Right hindlimb (tissue), 1 donor: ENCODE measurements around the gene KDM3B.
"Not testable (repeated sequence)": the region's sequence is repeated elsewhere in the genome, so short reads cannot be mapped to it uniquely, and the experiment has no call there.

Source experiments
- DNase-seq: peaks from one replicate; pipeline ENCODE4 v3.0.0-alpha.2; 2018

Gene KDM3B, protein sequence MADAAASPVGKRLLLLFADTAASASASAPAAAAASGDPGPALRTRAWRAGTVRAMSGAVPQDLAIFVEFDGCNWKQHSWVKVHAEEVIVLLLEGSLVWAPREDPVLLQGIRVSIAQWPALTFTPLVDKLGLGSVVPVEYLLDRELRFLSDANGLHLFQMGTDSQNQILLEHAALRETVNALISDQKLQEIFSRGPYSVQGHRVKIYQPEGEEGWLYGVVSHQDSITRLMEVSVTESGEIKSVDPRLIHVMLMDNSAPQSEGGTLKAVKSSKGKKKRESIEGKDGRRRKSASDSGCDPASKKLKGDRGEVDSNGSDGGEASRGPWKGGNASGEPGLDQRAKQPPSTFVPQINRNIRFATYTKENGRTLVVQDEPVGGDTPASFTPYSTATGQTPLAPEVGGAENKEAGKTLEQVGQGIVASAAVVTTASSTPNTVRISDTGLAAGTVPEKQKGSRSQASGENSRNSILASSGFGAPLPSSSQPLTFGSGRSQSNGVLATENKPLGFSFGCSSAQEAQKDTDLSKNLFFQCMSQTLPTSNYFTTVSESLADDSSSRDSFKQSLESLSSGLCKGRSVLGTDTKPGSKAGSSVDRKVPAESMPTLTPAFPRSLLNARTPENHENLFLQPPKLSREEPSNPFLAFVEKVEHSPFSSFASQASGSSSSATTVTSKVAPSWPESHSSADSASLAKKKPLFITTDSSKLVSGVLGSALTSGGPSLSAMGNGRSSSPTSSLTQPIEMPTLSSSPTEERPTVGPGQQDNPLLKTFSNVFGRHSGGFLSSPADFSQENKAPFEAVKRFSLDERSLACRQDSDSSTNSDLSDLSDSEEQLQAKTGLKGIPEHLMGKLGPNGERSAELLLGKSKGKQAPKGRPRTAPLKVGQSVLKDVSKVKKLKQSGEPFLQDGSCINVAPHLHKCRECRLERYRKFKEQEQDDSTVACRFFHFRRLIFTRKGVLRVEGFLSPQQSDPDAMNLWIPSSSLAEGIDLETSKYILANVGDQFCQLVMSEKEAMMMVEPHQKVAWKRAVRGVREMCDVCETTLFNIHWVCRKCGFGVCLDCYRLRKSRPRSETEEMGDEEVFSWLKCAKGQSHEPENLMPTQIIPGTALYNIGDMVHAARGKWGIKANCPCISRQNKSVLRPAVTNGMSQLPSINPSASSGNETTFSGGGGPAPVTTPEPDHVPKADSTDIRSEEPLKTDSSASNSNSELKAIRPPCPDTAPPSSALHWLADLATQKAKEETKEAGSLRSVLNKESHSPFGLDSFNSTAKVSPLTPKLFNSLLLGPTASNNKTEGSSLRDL (N-terminal part only)

DNA sequence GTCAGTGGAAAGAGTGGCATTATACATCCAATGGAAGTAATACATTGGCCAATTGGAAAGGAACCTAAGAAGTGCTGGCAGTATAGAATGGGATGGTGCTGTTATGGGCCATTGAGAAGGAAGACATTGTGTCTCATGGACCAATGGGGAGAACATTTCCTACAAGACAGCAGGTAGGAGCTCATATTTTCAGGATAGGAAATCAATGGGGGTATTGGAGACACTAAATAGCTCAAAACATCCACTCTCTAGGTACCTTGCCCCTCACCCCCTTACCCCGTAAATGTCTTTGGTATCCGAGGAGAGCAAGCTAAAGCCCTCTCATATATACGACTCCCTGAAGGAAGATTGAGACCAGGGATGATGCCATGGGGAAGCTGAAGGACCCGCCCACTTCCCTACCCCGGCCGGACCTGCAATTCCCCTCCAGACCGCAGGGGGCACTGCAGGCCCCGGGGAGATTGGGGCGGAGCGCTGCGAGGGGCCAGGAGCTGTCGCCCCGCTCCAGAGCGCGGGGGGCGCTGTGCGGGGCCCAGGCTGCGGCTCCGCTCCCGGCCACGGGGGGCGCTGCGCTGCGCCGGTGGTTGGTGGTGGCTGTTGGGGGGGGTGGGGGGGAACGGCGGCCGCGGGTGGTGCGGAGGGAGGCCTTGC lies at the start of gene KDM3B:
Gene KDM3B, plus strand, starts transcription at position 615 of the 651 bp plus-strand sequence. CDS start 111 bp downstream, outside the sequence.
- peak; percentile 92 for DNase-seq

DNA sequence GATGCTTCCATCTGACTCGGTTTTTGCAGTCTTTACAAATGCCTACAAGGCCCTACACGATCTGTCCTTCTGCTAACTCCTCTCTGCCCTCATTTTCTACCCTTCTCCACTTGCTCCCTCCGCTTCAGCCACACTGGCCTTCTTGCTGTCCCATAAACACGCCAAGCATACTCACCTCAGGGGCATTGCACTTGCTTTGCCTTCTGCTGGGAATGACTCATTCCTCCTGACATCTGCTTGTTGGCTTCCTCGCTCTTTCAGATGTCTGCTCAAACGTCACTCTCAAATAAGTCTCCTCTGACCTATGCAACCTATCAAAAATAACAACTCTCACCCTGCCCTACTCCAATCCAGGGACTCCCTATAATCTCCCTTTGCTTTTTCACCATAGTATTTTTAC lies 49.1 kb upstream of the KDM3B start:
- no peak for DNase-seq

DNA sequence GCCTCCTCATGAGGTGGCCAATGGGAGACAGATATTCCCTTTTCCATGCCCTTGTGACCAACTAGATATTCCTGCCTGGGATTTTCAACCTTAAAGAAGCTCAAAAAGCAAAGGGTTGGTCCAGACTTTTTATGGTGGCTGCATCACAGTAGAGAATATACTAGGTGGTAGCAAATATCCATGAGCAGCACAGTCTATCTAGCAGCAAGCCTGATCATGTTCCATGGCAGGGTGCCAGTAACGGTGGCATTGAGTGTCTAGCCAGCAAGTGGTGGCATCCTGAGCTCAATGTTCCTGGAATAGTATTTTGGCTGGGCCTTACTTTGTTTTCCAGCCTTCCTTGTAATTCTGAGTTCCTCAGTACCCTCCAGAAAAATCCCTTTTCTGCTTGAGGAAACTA lies 46.7 kb upstream of the KDM3B start:
- DNase-seq = no peak

DNA sequence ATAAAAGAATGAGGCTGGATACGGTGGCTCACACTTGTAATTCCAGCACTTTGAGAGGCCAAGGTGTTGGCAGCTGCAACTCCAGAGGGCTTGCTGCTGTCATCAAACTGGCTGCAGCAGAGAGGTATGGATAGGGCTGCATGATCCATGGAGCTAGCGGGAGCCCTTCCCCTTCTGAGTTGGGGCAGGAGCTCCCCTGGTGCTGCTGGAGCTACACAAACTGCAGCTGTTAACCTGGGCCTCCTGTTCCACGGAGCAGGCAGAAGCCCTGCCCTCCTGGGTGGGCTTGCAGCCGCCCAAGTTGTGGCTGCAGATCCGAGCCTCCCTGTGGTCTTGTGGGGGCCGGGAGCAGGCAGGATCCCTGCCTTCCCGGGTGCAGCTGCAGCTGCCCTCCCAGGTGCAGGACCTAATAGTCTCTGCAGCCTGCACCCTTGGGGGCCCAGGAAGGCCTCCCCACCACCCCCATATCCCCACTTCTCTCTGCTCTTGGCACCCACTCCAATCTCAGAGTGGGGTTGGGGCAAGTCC lies 36.7 kb upstream of the KDM3B start:
- DNase-seq = no peak

DNA sequence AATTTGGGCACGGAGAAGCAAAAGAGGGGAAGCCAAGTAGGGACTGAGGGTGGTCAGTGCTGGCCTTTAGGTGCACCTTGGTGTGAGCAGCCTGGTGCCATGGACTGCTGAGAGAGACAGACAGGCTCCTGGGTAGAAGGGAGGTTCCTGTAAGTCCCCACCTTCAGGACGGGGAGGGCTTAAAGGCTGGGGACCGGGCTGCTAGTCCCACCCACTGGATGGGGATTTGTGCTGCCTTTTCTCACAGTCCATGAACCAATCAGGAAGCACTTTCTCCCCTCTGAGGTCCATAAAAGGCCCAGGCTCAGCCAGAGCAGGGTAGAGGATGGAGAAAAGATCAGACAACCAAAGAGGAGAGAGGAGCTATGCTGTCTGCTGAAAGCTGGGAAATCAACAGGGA lies 36.1 kb upstream of the KDM3B start:
- no peak for DNase-seq

DNA sequence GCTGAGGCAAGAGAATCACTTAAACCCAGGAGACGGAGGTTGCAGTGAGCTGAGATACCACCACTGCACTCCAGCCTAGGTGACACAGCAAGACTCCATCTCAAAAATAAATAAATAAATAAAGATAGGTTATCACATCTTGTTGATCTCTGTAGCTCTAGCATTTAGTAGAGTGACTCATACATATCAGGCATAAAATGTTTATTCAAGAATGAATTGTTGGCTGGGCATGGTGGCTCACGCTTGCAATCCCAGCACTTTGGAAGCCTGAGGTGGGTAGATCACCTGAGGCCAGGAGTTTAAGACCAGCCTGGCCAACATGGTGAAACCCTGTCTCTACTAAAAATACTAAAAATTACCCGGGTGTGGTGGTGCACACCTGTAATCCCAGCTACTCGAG lies 34.3 kb upstream of the KDM3B start:
- DNase-seq = not testable (repeated sequence)

DNA sequence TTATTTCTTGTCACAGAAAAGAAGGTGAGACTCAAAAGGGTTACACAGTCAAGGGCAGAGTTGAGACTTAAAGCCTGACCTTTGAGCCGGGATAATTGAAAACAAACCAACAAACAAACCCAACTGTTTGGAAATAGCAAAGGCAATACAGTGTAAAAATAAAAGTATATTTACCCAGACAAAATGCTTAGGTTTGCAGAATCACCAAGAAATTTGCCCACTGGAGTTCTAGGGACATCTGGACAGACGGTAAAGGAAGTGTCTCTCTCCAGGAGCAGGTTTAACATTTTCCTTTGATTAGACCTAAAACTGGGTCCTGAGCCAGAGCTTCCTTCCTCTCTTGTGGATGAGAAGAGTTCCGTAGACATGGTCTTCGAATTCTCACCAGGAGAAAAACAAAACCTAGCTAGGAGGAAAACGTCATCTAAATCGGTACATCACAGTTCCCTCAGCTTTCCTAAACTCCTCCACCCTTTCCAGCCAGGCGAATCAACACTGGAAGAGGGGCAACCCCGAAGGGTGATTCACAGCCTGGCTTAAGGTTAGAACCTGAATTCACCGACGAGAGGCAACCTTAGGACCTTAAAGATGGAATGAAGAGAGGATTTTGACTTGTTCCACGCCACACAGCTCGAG lies 21.6 kb upstream of the KDM3B start:
- no peak for DNase-seq

DNA sequence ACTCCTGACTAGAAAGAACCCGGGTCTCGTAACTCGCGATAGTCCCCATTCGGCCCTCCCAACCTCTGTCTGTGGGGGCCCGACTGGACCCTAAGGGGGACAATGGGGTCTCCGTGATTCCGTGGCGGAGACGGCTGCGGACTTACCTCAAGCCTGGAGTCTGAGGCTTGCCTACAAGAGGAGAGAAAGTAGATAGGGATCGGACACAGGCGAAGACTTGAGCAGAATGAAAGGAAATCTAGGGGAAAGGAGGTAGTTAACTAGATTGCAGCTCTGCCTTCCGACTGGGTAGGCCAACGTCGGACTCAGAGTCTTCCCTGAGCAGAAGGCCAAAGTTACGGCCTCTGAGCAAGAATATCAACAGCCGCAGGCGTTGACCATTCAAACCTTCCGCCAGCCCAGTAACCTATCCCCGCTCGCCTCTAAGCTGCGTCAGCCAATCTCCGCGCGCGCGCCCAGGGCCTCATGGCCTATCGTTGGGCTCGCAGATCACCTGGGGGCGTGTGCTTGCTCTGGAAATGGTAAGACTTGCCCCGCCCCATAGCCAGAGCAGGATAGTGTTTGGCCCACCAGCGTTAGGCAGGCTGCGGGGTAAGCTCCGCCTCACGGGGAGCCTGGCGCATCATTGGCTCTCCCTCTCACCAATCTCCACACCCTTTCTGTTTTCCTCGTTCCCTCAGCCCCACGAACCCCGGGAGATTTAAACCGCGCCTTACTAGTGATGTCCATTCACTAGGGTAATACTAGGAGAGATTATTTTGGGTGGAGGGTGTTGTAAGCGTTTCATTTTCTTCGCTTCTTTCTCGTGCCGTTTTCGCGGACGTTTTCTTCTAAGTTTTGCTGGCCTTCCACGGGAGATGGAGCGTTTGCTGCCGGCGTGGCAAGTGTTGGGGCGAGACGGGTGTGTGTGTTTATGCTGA lies 20.8 kb upstream of the KDM3B start, which contains the start of gene CDC25C:
Gene CDC25C, minus strand, starts transcription at position 356 of the 920 bp plus-strand sequence. CDS start 624 bp downstream, outside the sequence.
- peak; percentile 99 for DNase-seq

DNA sequence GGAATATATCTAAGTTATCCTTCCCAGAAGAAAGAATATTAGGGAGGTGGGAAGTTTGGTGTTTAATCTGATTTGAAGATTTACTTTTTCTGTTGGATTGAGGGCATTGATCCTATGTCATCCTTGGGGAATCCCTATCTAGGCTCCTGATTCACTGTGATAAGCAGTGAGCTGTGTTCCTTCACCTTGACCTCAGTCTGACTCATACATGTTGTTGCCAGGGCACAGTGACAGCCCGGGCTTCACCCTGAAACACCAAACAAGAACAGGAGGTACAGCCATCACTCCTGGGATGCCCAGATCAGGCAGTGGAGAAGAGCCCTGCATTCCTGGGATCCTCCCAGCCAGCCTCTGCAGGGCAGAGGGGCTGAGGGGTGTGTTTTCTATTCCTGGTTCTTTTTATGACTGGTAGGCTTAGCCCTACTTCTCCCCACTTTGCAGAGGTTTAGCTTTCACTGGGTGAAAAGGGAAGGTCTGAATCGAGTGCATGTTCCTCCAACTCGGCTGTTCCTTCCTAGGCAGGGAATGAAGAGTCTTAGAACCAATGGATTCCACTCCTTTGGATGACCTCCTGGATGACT lies 17.5 kb upstream of the KDM3B start:
- no peak for DNase-seq

DNA sequence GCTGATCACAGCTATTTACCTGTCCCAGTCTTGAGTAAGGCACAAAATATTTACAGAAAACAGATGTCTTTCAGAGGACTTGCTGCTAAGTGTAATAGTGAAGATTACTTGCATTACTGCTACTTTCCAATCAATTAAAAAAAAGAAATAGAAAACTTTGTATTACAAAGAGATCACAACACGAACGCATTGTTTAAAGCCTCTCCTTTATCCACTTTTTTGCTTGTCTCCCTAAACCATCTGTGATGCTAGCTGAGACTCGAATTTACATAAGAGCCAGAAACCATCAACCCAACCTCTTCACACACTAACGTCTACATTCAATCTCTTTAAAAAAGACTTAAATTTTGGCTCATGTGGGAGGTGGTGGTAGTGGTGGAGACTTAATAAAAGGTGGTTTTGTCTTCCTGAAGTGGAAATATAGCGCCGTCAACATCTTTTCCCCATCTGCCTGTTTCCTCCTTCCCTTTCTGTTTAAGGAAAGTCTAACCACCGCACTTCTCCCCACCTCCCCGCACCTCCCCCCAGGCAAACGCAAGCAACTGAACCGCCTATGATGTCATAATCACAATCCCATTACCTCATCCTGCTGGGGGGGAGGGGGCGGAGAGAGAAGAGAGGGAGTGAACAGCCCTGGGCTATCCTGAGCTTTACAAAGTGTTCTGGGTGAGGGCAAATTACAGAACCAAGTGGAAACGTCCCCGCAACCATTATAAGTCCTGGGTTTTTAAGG lies 15.4 kb upstream of the KDM3B start:
- DNase-seq = no peak

DNA sequence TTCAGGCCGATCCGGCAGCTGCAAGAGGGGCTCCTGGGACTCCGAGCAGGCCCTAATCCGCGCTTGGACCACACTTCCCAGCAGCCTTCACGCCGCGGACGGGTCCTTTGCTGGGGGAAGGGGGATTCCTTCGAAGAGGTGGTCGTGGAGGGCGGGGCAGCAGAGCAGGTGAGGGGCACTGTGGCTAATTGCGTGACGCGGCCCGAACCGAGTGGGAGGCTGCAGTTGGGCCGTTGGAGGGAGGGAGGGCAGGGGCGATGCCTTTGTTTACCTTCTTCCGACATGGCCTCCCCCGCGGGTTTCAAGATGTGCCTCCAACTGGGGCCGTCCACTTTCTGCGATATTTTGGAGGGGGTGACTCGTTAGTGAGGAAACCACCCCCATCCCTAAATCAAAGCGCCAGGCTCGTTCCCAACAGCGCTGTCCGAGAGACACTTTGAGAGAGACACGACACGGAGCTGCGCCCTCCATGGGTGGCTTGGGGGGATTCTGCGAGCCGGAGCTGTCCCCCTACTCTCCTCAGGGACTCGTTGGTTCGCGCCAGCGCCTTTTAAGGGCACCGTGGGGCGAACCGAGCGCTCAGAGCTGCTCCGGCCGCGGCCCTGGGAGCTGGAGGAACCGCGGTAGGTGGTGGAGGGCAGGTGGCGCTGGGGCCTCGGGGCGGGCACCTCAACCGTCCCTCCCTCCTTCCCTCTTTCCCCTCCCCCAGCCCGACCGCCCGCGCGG lies 14.6 kb upstream of the KDM3B start, which contains the start of gene FAM53C:
Gene FAM53C, plus strand, starts transcription at position 582 of the 726 bp plus-strand sequence. CDS start 3,070 bp downstream, outside the sequence.
- DNase-seq = peak; percentile 96

DNA sequence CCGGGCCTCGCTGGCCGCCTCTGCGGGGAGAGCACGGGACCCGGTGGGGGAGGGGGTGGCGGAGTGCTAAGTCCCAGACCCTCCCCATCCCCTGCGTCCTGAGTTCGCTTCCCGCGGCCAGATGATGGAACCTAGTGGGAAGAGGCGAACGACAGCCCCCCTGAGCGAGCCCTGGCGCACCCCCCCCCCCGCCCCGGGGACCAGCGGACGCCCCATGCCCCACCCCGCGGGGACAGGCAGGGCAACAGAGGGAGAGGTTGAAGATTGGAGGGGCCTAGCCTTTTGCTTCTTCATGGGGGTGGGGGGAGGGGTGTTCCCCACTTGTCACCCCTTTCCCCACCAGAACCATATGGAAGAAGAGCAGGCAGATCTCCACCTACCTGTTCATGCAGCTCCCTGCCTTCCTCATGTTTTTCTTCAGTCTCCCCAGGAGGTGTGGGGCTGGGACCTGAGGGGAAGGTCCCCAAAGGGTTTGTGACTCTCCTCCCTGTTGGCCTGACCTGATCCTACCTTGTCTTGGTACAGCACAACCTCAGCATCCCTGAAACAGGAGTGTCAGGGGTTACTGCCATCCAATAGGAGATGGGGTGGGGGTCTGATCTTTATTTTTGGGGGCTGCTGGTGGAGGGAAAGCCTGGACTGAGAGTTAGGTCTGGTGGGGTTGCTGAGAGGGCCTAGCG lies 13.9 kb upstream of the KDM3B start:
- no peak for DNase-seq

DNA sequence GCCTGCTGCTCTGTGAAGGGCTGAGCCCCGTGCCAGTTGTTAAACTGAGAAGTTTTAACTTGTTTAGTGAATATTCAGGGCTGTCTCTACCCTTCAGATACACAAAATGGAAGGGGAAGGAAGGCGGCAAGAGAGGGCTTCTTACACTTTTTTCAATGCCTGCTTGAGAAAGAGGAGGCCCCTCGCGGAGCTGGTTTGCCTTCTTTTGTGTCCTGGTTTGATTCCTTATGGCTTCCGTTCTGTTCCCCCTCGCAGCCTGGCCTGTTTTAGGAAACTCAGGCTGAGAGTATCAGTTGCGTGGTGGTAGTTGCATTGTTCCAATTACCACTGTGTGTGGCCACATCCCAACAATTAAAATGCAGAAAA lies 13.4 kb upstream of the KDM3B start:
- DNase-seq = peak; percentile 34

DNA sequence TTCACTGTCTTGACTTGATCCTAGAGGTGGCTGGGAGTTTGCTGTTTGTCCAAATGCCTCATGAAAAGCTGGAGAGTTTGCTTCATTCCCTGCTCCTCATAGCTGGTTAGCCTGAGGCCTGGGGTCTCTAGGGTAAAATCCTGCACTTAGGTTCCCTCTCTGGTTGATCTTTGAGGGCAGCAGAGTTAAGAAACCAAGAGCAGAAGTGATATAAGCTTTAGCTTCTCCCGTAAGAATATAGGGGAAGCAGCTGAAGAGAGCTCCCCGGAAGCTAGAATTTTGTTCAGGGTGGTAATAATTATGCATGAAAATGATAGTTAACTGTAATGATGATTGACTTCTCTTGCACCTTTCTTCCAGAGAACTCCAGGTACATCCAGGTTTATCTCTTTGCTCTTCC lies 13.0 kb upstream of the KDM3B start:
- DNase-seq = no peak

DNA sequence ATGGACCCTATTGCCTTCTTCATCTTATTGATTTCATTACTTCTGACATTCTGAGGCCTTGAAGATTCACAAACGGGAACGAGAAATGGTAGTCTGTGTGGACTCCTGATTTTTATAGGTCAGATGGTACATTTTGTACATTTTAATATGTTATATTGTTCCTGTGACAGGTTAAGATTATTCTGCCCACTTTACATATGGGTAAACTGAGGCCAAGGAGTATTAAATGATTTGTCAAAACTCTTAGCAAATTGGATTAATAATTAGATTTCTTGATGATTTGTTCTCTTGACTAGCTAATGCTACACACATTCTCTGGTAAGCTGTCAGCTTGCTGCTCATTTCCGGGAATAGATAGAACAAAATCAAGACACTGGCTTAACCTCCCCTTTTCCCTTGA lies 12.5 kb upstream of the KDM3B start:
- no peak for DNase-seq

DNA sequence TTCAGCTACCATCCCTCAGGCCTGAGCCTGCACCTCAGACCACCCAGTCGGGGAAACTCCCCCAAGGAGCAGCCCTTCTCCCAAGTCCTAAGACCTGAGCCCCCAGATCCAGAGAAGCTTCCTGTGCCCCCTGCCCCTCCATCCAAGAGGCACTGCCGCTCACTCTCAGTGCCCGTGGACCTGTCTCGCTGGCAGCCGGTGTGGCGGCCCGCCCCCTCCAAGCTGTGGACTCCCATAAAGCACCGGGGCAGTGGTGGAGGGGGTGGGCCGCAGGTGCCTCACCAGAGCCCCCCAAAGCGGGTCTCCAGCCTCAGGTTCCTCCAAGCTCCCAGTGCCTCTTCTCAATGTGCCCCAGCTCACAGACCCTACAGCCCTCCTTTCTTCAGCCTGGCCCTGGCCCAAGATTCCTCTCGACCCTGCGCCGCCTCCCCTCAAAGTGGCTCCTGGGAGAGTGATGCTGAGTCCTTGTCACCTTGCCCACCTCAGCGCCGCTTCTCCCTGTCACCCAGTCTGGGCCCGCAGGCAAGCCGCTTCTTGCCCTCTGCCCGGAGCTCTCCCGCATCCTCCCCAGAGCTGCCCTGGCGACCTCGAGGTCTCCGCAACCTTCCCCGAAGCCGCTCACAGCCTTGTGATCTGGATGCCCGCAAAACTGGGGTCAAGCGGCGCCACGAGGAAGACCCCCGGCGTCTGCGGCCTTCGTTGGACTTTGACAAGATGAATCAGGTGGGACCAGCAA lies 7.4 kb upstream of the KDM3B start:
- no peak for DNase-seq

DNA sequence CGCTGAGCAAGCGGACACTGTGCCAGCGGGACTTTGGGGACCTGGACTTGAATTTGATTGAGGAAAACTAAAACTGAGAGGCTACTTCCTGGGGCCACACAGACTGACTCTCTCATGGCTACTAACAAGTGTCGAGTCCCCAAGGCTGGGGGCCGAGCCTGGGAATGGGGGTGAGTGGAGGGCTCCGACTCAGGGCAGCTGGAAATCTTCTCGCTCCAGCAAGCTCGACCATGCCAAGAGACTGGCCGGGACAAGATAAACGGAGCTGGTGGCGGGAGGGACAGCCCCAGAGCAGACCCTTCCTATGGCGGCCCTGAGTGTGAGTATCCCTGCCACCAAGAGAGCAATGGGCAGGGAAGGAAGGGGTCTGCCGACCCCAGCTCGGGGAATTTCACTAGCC lies 5.6 kb upstream of the KDM3B start:
- no peak for DNase-seq
